Measurements from ENCODE around the gene ITPA. TPM values are rescaled to one million over a fixed set of nuclear protein-coding genes. Genes with fewer than 3 reads are reported as not detected.

Gene ITPA
- total RNA-seq, 2 donors from 2014 or later: 35.1 to 35.7 TPM

DNA sequence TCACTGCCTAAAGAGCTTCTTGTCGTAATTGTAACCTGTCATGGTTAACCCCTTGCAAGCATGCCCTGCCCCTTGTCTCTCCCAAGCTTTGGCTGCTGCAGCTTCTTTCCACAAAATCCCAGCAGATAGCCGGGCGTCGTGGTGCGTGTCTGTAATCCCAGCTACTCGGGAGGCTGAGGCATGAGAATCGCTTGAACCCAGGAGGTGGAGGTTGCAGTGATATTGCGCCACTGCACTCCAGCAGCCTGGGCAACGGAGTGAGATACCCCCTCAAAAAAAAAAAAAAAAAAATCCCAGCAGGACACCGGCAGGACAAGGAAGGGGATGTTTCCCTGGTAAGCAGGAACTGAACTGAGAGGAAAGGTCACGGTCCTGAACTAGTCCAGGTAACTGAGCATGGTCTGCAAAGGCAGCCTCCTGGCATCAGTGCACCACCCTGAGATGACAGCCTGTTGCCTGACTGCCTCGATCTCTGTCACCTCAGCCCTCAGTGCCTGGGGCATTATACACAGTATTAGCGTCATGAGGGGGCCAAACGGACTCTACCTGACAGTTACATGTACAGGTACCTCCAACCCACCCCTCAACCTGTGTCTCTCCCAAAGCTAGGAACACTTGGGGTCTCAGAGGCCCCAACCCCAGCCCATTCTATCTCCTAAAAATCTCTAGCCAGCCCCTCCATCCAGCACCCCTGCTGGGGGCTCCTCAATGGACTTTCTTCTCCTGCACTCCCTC, 37.7 kb upstream of the ITPA start:
- DNase-seq (ENCODE audit: low spot score) (no peak), ATAC-seq (ENCODE audit: insufficient number of reproducible peaks, low FRiP score, low read depth) (no peak)
- TF ChIP-seq, protein P1, sequence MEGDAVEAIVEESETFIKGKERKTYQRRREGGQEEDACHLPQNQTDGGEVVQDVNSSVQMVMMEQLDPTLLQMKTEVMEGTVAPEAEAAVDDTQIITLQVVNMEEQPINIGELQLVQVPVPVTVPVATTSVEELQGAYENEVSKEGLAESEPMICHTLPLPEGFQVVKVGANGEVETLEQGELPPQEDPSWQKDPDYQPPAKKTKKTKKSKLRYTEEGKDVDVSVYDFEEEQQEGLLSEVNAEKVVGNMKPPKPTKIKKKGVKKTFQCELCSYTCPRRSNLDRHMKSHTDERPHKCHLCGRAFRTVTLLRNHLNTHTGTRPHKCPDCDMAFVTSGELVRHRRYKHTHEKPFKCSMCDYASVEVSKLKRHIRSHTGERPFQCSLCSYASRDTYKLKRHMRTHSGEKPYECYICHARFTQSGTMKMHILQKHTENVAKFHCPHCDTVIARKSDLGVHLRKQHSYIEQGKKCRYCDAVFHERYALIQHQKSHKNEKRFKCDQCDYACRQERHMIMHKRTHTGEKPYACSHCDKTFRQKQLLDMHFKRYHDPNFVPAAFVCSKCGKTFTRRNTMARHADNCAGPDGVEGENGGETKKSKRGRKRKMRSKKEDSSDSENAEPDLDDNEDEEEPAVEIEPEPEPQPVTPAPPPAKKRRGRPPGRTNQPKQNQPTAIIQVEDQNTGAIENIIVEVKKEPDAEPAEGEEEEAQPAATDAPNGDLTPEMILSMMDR (IDR thresholded peaks at IDR 0.05): no peak
- no peaks in the 10 kb centered on the region for H3K9me3 ChIP-seq
- H3K27ac ChIP-seq: no peak overlapping the region
- H3K4me3 ChIP-seq: no peak overlapping the region
- H3K4me1 ChIP-seq (ENCODE audit: control insufficient read depth in 1 of 2, low read depth in 2 of 2): peaks cover 5 to 24% of the 10 kb centered on the region in 2 donors
- H3K27me3 ChIP-seq (replicated peaks; ENCODE audit: insufficient read depth): no peaks in the 10 kb centered on the region
- H3K36me3 ChIP-seq: no peaks in the 10 kb centered on the region

DNA sequence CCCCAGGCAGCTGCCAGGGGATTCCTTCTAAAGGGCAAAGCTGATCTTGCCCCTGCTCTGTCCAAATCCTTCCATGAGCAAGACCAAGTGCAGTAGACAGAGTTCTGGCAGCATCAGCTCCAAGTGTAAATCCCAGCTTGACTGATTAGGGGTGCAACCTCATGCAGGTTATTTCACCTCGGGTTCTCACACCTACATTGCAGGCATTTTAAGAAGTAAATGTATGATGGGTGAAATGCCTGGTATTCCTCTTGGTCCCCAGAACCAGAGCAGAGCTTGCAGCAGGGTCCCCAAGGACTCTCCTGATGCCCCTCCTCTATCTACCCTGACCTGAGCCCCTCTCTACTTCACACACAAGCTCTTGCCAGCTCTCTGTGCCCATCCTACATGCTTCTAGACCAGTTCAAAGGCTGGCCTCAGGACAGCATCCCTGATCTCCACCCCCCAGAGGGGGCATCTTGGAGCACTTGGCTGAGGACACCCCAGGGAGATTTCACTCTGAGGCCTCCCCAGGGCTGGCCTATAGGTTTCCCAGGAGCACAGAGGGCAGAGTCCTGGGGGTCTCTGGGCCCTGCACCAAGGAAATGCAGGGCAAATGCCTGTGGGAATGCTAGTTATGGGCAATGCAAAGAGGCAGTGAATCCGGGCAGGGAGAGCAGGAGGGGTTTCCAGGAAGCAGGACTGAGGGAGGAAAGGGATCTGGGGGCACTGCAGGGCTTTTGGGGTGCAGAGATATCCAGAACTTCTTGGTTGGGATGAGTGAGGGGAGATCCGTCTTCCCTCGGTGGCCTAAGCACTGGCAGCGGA, 37.0 kb upstream of the ITPA start:
- H3K9me3 ChIP-seq: no peaks in the 10 kb centered on the region
- H3K27me3 ChIP-seq (replicated peaks; ENCODE audit: insufficient read depth): no peaks in the 10 kb centered on the region
- no peak overlapping the region for H3K27ac ChIP-seq
- TF ChIP-seq, protein P1 (IDR thresholded peaks at IDR 0.05): no peak
- peak overlapping the region; percentile 78 for H3K4me3 ChIP-seq
- ATAC-seq (ENCODE audit: insufficient number of reproducible peaks, low FRiP score, low read depth) (no peak), DNase-seq (ENCODE audit: low spot score) (no peak)
- H3K36me3 ChIP-seq: no peaks in the 10 kb centered on the region
- peaks cover 5 to 24% of the 10 kb centered on the region in 2 donors for H3K4me1 ChIP-seq (ENCODE audit: control insufficient read depth in 1 of 2, low read depth in 2 of 2)

GRCh38 chr20:3172933-3173609, 36.2 kb upstream of the ITPA start, which contains the start of gene LZTS3:
TSS of gene LZTS3 (minus strand) at chr20:3173549. CDS start at chr20:3167163, 6,386 bp downstream.
- Histone ChIP-seq H3K27me3 (replicated peaks; ENCODE audit: insufficient read depth) (no peaks in the 10 kb centered on the region), H3K36me3 (no peaks in the 10 kb centered on the region), H3K4me1 (ENCODE audit: control insufficient read depth in 1 of 2, low read depth in 2 of 2) (peaks cover 5 to 24% of the 10 kb centered on the region in 2 donors), H3K27ac (peak within 1 kb of the TSS; percentile 20 to 55), H3K9me3 (no peaks in the 10 kb centered on the region), H3K4me3 (peak within 1 kb of the TSS; percentile 78)
- ATAC-seq (ENCODE audit: insufficient number of reproducible peaks, low FRiP score, low read depth) (peak; percentile 35), DNase-seq (ENCODE audit: low spot score) (peak; percentile 21)
- TF ChIP-seq, protein P1 (IDR thresholded peaks at IDR 0.05): no peak

GRCh38 chr20:3173610-3174441, 35.5 kb upstream of the ITPA start:
- H3K36me3 ChIP-seq: no peaks in the 10 kb centered on the region
- peak overlapping the region; percentile 78 for H3K4me3 ChIP-seq
- H3K9me3 ChIP-seq: no peaks in the 10 kb centered on the region
- peak; percentile 87 for ATAC-seq (ENCODE audit: insufficient number of reproducible peaks, low FRiP score, low read depth)
- peaks cover 5 to 24% of the 10 kb centered on the region in 2 donors for H3K4me1 ChIP-seq (ENCODE audit: control insufficient read depth in 1 of 2, low read depth in 2 of 2)
- TF ChIP-seq, protein P1 (IDR thresholded peaks at IDR 0.05): peak; percentile 38
- peak overlapping the region; percentile 4 to 55 for H3K27ac ChIP-seq
- no peaks in the 10 kb centered on the region for H3K27me3 ChIP-seq (replicated peaks; ENCODE audit: insufficient read depth)
- peak; percentile 40 for DNase-seq (ENCODE audit: low spot score)

Measured in thoracic aorta (tissue), 2 donors.